A204.1 (cell line): Measurements from ENCODE around the gene CRBN.

Experiments
- FAIRE-seq: peaks from 2 replicates; lab custom pipeline; 2012; peaks lifted over from hg19 to GRCh38; lab: Jason Lieb, UNC

Gene CRBN

DNA sequence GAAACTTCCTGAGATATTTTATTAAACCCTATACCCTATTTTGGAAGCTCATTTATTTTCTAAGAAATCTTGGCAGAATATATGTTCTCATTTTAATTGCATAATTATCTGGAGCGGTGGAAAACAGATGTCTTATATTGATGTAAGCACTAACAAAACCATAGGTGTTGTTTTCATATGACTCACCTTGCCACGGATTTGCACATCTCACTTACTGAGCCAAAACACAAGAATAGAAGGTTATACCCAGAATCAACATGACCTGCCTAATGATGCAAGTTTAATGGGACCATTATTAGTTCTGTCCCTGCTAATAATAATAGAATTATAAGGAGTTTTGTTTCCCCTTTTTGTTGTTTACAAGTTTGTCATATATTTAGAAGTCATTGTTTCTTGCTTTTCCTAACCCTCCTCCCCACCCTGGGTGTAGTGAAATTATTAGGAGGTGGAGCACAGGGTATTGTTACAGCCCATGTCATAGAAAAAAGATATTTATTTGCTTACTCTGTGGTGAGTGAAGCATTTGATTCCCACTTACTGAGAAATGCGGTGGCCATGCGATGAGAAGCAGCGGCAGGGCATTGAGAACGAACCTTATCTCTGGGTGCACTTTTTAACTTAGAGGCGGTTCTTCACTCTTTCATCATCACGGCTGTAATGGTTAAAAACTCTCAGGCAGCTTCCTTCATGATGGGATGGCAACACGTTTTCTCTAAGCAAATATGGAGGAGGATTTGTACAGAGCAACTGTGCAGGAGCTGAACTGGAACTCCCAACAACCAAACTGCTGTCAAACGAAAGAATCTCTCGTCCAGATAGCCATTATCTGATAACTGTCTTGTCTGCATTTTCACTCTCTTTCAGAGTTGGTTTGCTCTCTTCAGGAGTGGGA, 69.8 kb downstream of the CRBN start:
- no peak for FAIRE-seq

DNA sequence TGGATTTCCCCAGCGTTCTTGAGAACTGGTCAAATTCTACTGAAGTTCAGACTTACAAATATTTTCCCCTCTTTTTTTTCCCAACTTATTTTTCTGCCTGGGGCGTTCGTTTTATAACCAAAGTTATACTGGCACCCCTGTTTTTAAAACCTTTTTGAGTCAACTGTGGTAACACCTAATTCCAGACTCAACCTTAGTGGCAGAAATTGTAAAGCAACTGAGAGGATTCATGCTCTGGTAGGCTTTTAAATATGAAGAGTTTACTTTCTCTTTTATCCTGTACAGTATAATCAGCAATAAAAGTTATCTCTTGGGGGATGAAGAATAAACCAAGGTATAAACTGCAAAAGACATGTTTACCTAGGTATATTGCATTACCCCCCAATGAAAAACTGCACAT, 71.6 kb downstream of the CRBN start:
- no peak for FAIRE-seq

DNA sequence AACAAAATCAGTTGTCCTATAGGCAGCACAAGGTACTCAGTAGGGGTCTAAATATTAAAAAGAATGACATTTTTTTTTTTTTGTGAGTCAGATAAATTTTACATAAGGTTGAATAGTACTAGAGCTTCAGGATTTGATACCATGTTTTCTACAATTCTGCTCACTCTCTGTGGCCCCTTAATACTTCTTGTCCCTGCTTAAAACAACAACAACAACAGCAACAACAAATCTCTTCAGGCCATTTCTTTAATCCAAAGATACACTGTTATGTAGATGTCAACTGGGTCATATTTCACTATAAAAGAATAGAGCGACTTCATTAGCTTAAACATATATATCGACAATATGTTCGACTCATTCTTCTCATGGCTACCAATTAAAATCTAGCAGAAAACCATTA, 72.3 kb downstream of the CRBN start:
- FAIRE-seq = no peak

DNA sequence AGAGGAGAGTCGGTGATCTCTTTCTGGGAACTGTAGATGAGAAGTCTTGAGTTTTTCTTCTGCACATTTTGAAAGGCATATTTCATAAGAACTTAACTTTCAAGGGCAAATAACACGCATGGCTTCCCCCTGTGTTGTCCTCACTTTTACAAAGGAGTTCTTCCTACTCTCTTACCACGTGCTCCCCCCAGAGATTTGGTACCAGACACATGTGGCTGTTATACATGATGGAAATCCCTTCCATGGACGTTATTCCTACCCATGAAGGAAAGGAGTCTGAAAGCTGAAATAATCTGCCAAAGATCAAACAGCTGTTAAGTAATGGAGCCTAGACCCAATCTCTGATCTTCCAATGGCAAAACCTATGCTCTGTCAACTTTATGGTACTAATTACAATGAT, 73.7 kb downstream of the CRBN start:
- FAIRE-seq = no peak

DNA sequence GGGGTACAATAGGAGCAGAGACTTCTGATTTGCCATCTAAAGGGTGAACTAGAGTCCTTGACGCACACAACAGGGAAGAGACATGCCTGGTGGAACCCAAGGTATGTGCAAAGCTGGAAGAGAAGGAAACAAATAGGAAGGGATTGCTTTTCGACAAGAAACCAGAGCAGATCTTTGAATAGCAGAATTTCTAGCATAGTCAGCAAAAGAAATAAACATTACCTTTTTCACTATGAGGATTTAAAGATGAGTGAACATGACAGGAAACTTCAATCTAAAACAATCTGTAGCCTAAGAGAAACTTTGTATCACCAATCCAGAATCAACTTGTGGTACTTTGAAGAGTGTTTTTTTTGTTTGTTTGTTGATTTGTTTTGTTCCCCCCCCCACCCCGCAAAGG, 74.2 kb downstream of the CRBN start:
- no peak for FAIRE-seq

DNA sequence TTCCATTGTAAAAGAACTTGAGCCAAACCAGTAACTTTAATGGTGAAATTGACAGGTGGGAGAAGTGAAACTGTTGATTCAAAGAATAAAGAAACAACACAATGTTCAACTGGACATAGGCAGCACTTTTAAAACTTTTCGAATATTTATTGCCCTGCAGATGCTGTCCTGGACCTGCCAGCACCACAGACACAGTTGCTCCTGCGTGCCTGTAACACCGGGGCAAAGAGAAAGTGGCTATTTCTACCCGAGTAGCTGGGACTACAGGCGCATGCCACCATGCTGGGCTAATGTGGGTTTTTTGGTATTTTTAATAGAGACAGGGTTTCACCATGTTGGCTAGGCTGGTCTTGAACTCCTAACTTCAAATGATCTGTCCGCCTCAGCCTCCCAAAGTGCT, 76.7 kb downstream of the CRBN start:
- no peak for FAIRE-seq

DNA sequence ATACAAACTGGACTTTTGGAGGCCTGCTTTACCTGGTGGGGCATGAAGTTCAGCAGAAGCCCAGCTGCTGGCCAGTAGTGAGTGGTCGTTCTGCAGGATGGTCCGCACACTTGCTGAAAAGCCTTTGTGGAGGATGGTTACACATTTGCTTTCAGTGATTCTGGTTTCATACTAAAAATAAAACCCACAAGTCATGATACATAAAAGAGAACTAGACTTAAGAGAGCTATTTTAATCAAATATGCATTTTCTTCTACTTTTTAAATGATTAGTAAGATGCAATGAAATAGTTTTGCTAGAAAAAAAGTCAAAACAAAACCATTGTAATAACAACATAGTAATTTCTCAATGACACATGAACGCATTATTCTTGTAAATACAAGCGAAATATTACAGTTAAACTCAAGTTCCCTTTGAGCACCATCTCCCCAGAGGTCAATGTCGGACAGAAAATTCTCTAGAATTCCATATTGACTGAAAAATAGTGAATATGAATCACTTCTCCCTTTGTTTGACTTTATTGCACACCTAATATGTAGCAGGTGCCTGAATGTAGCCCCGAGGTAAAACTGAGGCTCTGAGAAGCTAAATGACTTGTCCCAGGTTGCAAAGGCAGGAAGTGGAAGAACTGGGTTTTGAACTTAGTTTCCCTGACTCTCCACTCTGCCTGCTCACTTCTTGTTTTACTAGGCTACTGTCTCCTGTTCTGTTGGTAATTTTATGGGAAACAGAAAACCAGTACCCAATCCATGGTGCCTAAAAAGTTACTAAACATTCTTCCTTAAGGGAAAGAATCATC, 77.6 kb downstream of the CRBN start:
- no peak for FAIRE-seq
